MM.1S (cell line): ENCODE data around the gene STAG1.

Experiments
- EZH2 ChIP-seq: fragments of 300-600 bp; sonication (generic); optimal IDR thresholded peaks from 2 replicates; pipeline ENCODE3; 2017; ENCODE audit warnings: low read depth, mild to moderate bottlenecking, antibody characterized with exemption, low read length, mixed read lengths
- EZH2phosphoT487 ChIP-seq: fragments of 300-600 bp; sonication (generic); IDR thresholded peaks from 2 replicates; pipeline ENCODE4 v1.6.1; 2018; ENCODE audit warnings: antibody characterized with exemption, low read length
- TF ChIP-seq, protein P1 (sequence below): fragments of 300-600 bp; sonication (generic); IDR thresholded peaks from 2 replicates; pipeline ENCODE4 v1.5.1; 2016; ENCODE audit warnings: antibody characterized with exemption, low read length, mixed read lengths

DNA sequence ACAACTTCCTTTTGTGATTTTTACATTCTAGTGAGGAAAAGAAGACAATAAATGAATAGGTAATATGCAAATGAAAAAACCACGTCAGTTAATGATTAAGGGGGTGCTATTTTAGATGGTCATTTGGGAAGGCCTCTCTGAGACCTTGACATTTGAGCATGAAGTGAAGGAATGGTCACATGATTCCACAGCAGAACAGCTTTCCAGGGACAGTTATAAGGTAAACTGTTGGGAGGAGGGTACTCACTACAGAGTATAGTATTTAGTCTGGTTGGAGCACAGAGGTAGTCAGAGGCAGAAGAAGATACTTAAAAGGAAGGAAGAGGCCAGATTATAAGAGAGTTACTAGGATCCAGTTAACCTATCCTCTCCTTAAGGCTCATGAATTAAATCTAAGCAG, 246.5 kb downstream of the STAG1 start:
- TF ChIP-seq, protein P1, sequence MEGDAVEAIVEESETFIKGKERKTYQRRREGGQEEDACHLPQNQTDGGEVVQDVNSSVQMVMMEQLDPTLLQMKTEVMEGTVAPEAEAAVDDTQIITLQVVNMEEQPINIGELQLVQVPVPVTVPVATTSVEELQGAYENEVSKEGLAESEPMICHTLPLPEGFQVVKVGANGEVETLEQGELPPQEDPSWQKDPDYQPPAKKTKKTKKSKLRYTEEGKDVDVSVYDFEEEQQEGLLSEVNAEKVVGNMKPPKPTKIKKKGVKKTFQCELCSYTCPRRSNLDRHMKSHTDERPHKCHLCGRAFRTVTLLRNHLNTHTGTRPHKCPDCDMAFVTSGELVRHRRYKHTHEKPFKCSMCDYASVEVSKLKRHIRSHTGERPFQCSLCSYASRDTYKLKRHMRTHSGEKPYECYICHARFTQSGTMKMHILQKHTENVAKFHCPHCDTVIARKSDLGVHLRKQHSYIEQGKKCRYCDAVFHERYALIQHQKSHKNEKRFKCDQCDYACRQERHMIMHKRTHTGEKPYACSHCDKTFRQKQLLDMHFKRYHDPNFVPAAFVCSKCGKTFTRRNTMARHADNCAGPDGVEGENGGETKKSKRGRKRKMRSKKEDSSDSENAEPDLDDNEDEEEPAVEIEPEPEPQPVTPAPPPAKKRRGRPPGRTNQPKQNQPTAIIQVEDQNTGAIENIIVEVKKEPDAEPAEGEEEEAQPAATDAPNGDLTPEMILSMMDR, result no peak
- TF ChIP-seq EZH2 (no peak), EZH2phosphoT487 (no peak)
